Fibroblast of villous mesenchyme (primary cell): Measurements from ENCODE around the gene NOC4L. TPM values are rescaled to one million over a fixed set of nuclear protein-coding genes. Genes with fewer than 3 reads are reported as not detected.

Experiments used
- DNase-seq: peaks from one replicate; pipeline ENCODE4 v3.0.0-alpha.2; 2010; ENCODE audit warnings: low read depth
- H3K4me3 ChIP-seq: 2 replicates; pipeline ENCODE4 v1.5.1; 2011; ENCODE audit warnings: low read depth, mild to moderate bottlenecking, low read length
- CTCF ChIP-seq: IDR thresholded peaks from 2 replicates; pipeline ENCODE4 v1.5.1; 2012; ENCODE audit warnings: low read depth, mild to moderate bottlenecking, low read length; ENCODE audit not compliant: insufficient read depth
- total RNA-seq: library from RNA; depleted of rRNA; stranded (reverse); fragments of >200 nt; gene quantifications from 2 replicates; pipeline ENCODE4 v1.2.3, GENCODE V29; 2012

NOC4L gene
- total RNA-seq, 1 donor, result 12.1 TPM

- H3K4me3 ChIP-seq, result no peak overlapping the region
- TF ChIP-seq CTCF, result no peak
- DNase-seq, result no peak
Observed at GRCh38 chr12:132182711-132183365, 38.6 kb downstream of the NOC4L start.

DNA sequence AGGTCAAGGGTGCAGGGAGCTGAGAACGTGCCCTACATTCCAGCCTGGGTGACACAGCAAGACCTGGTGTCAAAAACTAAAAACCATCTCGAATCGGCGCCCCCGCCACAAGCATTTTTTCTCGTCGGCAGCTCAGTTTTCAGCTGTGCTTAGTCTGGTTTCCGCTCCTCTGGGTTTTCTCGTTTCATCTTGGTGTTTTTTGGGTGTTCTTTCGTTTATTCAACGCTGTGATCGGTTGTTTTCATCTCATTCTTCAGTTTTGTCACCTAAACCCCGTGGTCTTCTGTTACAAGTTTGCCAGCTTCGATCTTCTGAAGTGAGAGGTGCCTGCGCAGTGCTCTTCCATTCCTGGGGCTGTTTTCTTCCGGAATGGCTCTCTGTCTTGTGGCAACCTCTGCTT lies 41.4 kb downstream of the NOC4L start:
- TF ChIP-seq CTCF, result no peak
- H3K4me3 ChIP-seq, result no peak overlapping the region
- no peak for DNase-seq

- DNase-seq, result no peak
- no peak for TF ChIP-seq CTCF
- H3K4me3 ChIP-seq, result no peak overlapping the region
Observed at GRCh38 chr12:132186208-132186856, 42.1 kb downstream of the NOC4L start.

DNA sequence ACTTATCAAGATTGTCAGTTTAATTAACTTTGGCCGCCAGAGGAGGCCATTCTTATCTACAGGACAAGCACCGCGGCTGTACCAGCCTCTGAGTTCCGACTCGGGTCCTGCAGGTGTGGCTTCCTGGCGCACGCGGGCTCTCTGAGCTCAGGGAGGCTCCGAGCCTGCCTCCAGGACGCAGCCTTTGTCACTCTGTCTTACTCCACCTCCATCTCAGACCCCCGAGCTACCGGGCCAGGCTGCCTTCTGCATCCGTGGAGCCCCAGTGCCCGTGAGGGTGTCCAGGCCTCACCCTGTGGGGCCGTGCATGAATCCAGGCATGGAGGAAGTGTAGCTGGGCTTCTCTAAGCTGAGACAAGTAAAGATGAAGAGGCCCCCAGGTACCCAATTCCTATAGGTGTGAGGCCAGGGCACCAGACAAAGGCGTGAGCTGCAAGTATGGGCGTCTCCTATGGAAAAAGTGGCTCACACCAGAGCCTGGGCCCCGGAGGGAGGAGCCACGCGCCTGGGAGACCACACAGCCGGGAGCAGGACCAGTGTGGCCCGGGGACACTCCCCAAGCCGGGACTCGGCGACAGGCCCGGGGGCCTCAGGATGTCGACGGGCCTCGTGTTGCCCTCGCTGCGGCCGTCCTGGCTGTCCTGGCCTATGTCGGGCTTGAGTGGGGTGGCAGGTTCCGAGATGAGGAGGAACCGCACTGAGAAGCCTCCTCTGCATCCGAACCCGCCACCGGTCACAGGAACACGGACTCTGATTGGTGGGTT lies 42.8 kb downstream of the NOC4L start:
- no peak for DNase-seq
- TF ChIP-seq CTCF, result no peak
- H3K4me3 ChIP-seq, result no peak overlapping the region

GRCh38 chr12:132187646-132188450 lies 43.6 kb downstream of the NOC4L start:
- H3K4me3 ChIP-seq, result no peak overlapping the region
- DNase-seq, result no peak
- no peak for TF ChIP-seq CTCF

DNA sequence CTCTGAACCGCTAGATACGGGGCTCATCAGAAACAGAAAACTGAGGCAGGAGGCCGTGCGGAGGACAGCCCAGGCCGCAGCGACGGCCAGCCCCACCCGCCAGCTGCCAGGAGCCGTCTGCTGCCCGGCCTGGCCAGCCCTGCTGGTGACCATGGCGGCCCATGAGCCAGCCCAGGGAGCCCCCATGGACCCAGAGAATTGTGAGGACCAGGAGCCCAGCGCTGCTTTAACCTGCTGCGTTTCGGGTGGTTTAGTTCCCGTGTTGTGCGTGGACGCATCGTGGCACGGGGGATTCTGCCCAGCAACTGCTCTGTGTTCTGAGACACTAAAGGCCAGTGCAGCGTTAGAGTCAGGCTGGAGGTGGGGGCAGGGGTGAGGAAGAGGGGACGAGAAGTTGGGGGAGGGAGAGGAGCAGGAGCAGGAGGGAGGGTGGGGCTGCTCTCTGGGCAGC lies 44.2 kb downstream of the NOC4L start:
- DNase-seq, result no peak
- no peak for TF ChIP-seq CTCF
- peak overlapping the region; percentile 65 for H3K4me3 ChIP-seq
